ENCODE results near the gene SPTBN4.
"Not testable (repeated sequence)": the region's sequence is repeated elsewhere in the genome, so short reads cannot be mapped to it uniquely, and the experiment has no call there.

SPTBN4 gene

GRCh38 chr19:40425450-40426287 is 41.1 kb upstream of the SPTBN4 start, which contains the start of gene SERTAD1:
SERTAD1 (minus strand) TSS chr19:40425992; CDS start chr19:40423546, 2,446 bp downstream.
- peak within 1 kb of the TSS; percentile 71 for H3K4me3 ChIP-seq (ENCODE audit: low read depth, low read length)
- in situ Hi-C loops (cut with HindIII; ENCODE audit: low sequenced_read_pairs): no loop called here
- peak; percentile 73 for TF ChIP-seq CTCF (IDR thresholded peaks at IDR 0.05; ENCODE audit: low read depth, low read length)
- peak; percentile 100 for DNase-seq (ENCODE audit: low read depth, low spot score)

GRCh38 chr19:40428197-40428596 is 38.6 kb upstream of the SPTBN4 start:
- H3K4me3 ChIP-seq (ENCODE audit: low read depth, low read length); DNase-seq (ENCODE audit: low read depth, low spot score); in situ Hi-C loops (cut with HindIII; ENCODE audit: low sequenced_read_pairs): not testable (repeated sequence)

GRCh38 chr19:40430242-40430641 is 36.6 kb upstream of the SPTBN4 start:
- in situ Hi-C loops (cut with HindIII; ENCODE audit: low sequenced_read_pairs); H3K4me3 ChIP-seq (ENCODE audit: low read depth, low read length); DNase-seq (ENCODE audit: low read depth, low spot score): not testable (repeated sequence)

DNA sequence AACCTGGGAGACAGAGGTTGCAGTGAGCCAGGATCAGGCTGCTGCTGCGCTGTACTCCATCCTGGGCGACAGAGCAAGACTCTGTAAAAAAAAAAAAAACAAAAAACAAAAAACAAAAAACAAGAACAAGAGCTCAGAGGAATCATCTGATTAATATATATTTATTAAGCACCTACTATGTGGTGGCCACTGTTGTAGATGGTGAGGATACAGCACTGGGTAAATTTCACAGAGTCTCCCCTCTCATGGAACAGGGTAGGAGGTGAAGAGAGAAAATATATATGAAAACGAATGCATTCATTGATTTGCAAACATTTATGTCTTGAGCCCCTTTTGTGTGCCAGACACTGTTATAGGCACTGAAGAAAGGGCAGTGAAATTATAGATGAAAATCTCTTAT is 35.1 kb upstream of the SPTBN4 start:
- TF ChIP-seq CTCF (IDR thresholded peaks at IDR 0.05; ENCODE audit: low read depth, low read length): no peak
- in situ Hi-C loops (cut with HindIII; ENCODE audit: low sequenced_read_pairs): no loop called here
- DNase-seq (ENCODE audit: low read depth, low spot score): no peak
- no peak overlapping the region for H3K4me3 ChIP-seq (ENCODE audit: low read depth, low read length)

- in situ Hi-C loops (cut with HindIII; ENCODE audit: low sequenced_read_pairs); H3K4me3 ChIP-seq (ENCODE audit: low read depth, low read length); DNase-seq (ENCODE audit: low read depth, low spot score): not testable (repeated sequence)
These were observed 34.0 kb upstream of the SPTBN4 start for GRCh38 chr19:40432760-40433159.

- in situ Hi-C loops (cut with HindIII; ENCODE audit: low sequenced_read_pairs): no loop called here
- peak; percentile 92 for DNase-seq (ENCODE audit: low read depth, low spot score)
- no peak for TF ChIP-seq CTCF (IDR thresholded peaks at IDR 0.05; ENCODE audit: low read depth, low read length)
- H3K4me3 ChIP-seq (ENCODE audit: low read depth, low read length): peak overlapping the region; percentile 29
These were observed 33.2 kb upstream of the SPTBN4 start for GRCh38 chr19:40433391-40434216.

- TF ChIP-seq CTCF (IDR thresholded peaks at IDR 0.05; ENCODE audit: low read depth, low read length): no peak
- H3K4me3 ChIP-seq (ENCODE audit: low read depth, low read length): no peak overlapping the region
- in situ Hi-C loops (cut with HindIII; ENCODE audit: low sequenced_read_pairs): no loop called here
- DNase-seq (ENCODE audit: low read depth, low spot score): no peak
These were observed 28.5 kb upstream of the SPTBN4 start for GRCh38 chr19:40438284-40438683.

DNA sequence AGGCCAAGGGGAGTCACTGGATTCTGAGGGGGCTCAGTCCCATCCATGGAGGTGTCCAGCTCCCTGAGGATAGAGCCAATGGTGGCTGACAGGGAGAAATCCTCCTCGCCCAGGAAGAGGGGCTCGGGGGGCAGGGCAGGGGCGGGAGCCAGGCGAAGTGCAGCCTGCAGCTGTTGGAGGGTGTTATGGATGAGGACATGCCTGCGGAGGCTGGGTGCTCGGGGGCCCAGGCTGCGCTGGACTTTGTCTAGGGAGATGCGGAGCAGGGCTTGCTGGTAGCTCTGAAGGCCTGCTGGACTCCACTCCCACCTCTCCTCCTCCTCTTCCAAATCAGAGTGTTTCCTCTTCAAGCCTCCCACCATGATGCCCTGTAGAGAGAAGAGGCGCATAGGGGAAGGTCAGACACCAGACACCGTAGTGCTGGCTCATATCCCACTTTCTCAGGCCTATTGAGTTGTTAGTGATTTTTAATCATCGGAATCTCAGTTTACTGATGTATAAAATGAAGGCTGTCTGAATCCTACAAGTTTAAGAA is 25.0 kb upstream of the SPTBN4 start:
- no peak for DNase-seq (ENCODE audit: low read depth, low spot score)
- in situ Hi-C loops (cut with HindIII; ENCODE audit: low sequenced_read_pairs): no loop called here
- no peak for TF ChIP-seq CTCF (IDR thresholded peaks at IDR 0.05; ENCODE audit: low read depth, low read length)
- H3K4me3 ChIP-seq (ENCODE audit: low read depth, low read length): no peak overlapping the region

All from astrocyte of the spinal cord (primary cell).